DND-41 (cell line): Measurements from ENCODE around the gene FBRSL1.

Experiments
- ATAC-seq: fragments of 200-7000 bp; cut with Tn5 transposase; 3 replicates; pipeline ENCODE4 v1.9.1; 2021; ENCODE audit warnings: low read depth; ENCODE audit not compliant: insufficient read depth
- DNase-seq: peaks from one replicate; pipeline ENCODE4 v3.0.0-alpha.2; 2020
- H2AFZ ChIP-seq: 2 replicates; pipeline ENCODE4 v1.6.0; 2012; ENCODE audit warnings: low read depth, low read length
- H3K27ac ChIP-seq: 2 replicates; pipeline ENCODE4 v1.5.1; 2012; ENCODE audit warnings: low read length, inconsistent platforms
- H3K27me3 ChIP-seq: fragments of 200-600 bp; sonication (generic); 2 replicates; pipeline ENCODE4 v1.6.0; 2012; ENCODE audit warnings: low read length, mild to moderate bottlenecking, inconsistent platforms; ENCODE audit not compliant: insufficient read depth, poor library complexity
- H3K36me3 ChIP-seq: 2 replicates; pipeline ENCODE4 v1.5.1; 2012; ENCODE audit warnings: low read length, inconsistent platforms; ENCODE audit not compliant: insufficient read depth
- H3K4me1 ChIP-seq: 2 replicates; pipeline ENCODE4 v1.5.1; 2012; ENCODE audit warnings: mild to moderate bottlenecking, low read length; ENCODE audit not compliant: insufficient read depth
- H3K4me2 ChIP-seq: 2 replicates; pipeline ENCODE4 v1.6.0; 2012; ENCODE audit warnings: mild to moderate bottlenecking, moderate library complexity, low read length, inconsistent platforms; ENCODE audit not compliant: insufficient read depth
- H3K4me3 ChIP-seq, 2 experiments: fragments of 200-600 bp in 1 of 2; shearing (Covaris generic) in 1 of 2; 2 replicates each; pipeline ENCODE4 v1.5.1; 2012 to 2016; ENCODE audit warnings: inconsistent platforms in 2 of 2, low read length in 2 of 2, mild to moderate bottlenecking in 2 of 2, low read depth in 1 of 2, moderate library complexity in 1 of 2
- H3K79me2 ChIP-seq: 2 replicates; pipeline ENCODE4 v1.6.0; 2012; ENCODE audit warnings: low read length, inconsistent platforms; ENCODE audit not compliant: insufficient read depth
- H3K9ac ChIP-seq: 2 replicates; pipeline ENCODE4 v1.6.0; 2012; ENCODE audit warnings: low read depth, mild to moderate bottlenecking, inconsistent platforms, low read length, moderate library complexity
- H3K9me3 ChIP-seq: 2 replicates; pipeline ENCODE4 v1.5.1; 2012; ENCODE audit warnings: low read length, moderate library complexity, mild to moderate bottlenecking, inconsistent platforms; ENCODE audit not compliant: insufficient read depth, severe bottlenecking
- H4K20me1 ChIP-seq: 2 replicates; pipeline ENCODE4 v1.6.0; 2012; ENCODE audit warnings: low read length; ENCODE audit not compliant: insufficient read depth
- EZH2 ChIP-seq: IDR thresholded peaks from 3 replicates; pipeline ENCODE4 v1.6.1; 2012; ENCODE audit warnings: borderline replicate concordance, low read depth, mild to moderate bottlenecking, moderate library complexity, low read length, inconsistent platforms; ENCODE audit not compliant: severe bottlenecking
- TF ChIP-seq, protein P1 (sequence below): IDR thresholded peaks from 2 replicates; pipeline ENCODE4 v1.5.1; 2012; ENCODE audit warnings: borderline replicate concordance, low read length, moderate library complexity, mild to moderate bottlenecking; ENCODE audit not compliant: poor library complexity, severe bottlenecking; ENCODE audit errors: extremely low read depth

Gene FBRSL1

GRCh38 chr12:132454193-132454932, 35.6 kb upstream of the FBRSL1 start:
- Histone ChIP-seq H3K4me2 (no peak overlapping the region), H3K27ac (no peak overlapping the region)

DNA sequence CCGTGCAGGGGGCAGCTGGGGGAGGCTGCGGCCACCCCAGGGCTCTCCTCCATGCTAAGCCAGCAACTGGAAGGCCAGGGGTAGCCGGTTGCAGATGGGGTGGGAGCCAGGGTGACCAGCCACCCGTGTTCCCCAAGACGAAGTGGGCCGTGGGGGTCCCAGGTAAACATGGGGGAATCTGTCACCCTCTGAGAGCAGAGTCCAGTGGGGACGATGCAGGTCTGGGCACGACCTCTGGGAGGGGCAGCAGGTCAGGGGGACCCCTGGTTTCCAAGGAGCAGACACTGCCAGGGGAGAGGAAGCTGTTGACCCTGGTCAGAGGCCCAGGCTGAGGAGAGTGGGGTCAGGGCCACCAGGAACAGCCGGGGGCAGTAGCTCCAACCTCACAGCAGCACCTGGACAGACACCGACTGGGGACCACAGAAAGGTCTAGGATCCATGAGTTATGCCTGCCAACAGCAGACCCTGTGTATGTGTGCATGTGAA, 35.0 kb upstream of the FBRSL1 start:
- Histone ChIP-seq H3K36me3 (no peaks in the 10 kb centered on the region), H3K27me3 (no peaks in the 10 kb centered on the region), H3K4me3 (no peak overlapping the region), H3K9me3 (no peaks in the 10 kb centered on the region), H3K9ac (no peak overlapping the region), H3K79me2 (no peaks in the 10 kb centered on the region), H3K4me1 (no peaks in the 10 kb centered on the region), H4K20me1 (no peaks in the 10 kb centered on the region), H3K27ac (no peak overlapping the region), H3K4me2 (no peak overlapping the region), H2AFZ (no peak overlapping the region)
- DNase-seq: no peak
- no peak for ATAC-seq
- no peak for TF ChIP-seq EZH2
- TF ChIP-seq, protein P1, sequence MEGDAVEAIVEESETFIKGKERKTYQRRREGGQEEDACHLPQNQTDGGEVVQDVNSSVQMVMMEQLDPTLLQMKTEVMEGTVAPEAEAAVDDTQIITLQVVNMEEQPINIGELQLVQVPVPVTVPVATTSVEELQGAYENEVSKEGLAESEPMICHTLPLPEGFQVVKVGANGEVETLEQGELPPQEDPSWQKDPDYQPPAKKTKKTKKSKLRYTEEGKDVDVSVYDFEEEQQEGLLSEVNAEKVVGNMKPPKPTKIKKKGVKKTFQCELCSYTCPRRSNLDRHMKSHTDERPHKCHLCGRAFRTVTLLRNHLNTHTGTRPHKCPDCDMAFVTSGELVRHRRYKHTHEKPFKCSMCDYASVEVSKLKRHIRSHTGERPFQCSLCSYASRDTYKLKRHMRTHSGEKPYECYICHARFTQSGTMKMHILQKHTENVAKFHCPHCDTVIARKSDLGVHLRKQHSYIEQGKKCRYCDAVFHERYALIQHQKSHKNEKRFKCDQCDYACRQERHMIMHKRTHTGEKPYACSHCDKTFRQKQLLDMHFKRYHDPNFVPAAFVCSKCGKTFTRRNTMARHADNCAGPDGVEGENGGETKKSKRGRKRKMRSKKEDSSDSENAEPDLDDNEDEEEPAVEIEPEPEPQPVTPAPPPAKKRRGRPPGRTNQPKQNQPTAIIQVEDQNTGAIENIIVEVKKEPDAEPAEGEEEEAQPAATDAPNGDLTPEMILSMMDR: no peak

More at GRCh38 chr12:132454193-132454932, 35.6 kb upstream of the FBRSL1 start:
- no peaks in the 10 kb centered on the region for H3K9me3 ChIP-seq
- TF ChIP-seq, protein P1: no peak
- no peak for TF ChIP-seq EZH2
- peak; percentile 14 for DNase-seq
- H3K27me3 ChIP-seq: no peaks in the 10 kb centered on the region
- H2AFZ ChIP-seq: no peak overlapping the region
- H3K79me2 ChIP-seq: no peaks in the 10 kb centered on the region
- no peaks in the 10 kb centered on the region for H3K36me3 ChIP-seq
- ATAC-seq: peak; percentile 73
- no peak overlapping the region for H3K9ac ChIP-seq
- no peak overlapping the region for H3K4me3 ChIP-seq
- H4K20me1 ChIP-seq: no peaks in the 10 kb centered on the region
- H3K4me1 ChIP-seq: no peaks in the 10 kb centered on the region

- Histone ChIP-seq H3K9me3 (no peaks in the 10 kb centered on the region), H3K27ac (no peak overlapping the region), H3K4me2 (no peak overlapping the region), H3K4me3 (no peak overlapping the region), H3K4me1 (no peaks in the 10 kb centered on the region), H3K79me2 (no peaks in the 10 kb centered on the region), H2AFZ (no peak overlapping the region), H3K27me3 (no peaks in the 10 kb centered on the region), H4K20me1 (no peaks in the 10 kb centered on the region), H3K9ac (no peak overlapping the region), H3K36me3 (no peaks in the 10 kb centered on the region)
- ATAC-seq: no peak
- TF ChIP-seq EZH2: no peak
- TF ChIP-seq, protein P1: no peak
- DNase-seq: no peak
Measured at GRCh38 chr12:132455565-132455964, 34.4 kb upstream of the FBRSL1 start.
